Upper lobe of right lung (tissue), 1 donor: ENCODE data around the gene VPS51. TPM values are rescaled to one million over a fixed set of nuclear protein-coding genes. Genes with fewer than 3 reads are reported as not detected.

Experiments
- ATAC-seq: fragments of 200-7000 bp; cut with Tn5 transposase; one replicate; pipeline ENCODE4 v1.9.1; 2020; ENCODE audit warnings: mild to moderate bottlenecking, moderate library complexity
- DNase-seq: peaks from one replicate; pipeline ENCODE4 v3.0.0-alpha.2; 2020
- H3K27ac ChIP-seq: fragments of 200-600 bp; one replicate; pipeline ENCODE4 v1.8.0; 2022
- H3K27me3 ChIP-seq: fragments of 200-600 bp; one replicate; pipeline ENCODE4 v1.8.0; 2022; ENCODE audit warnings: mild to moderate bottlenecking
- H3K36me3 ChIP-seq: fragments of 200-600 bp; one replicate; pipeline ENCODE4 v1.8.0; 2022
- H3K4me1 ChIP-seq: fragments of 200-600 bp; one replicate; pipeline ENCODE4 v1.8.0; 2022
- H3K4me3 ChIP-seq: fragments of 200-600 bp; one replicate; pipeline ENCODE4 v1.8.0; 2022; ENCODE audit warnings: mild to moderate bottlenecking
- H3K9me3 ChIP-seq: fragments of 200-600 bp; one replicate; pipeline ENCODE4 v1.8.0; 2022
- CTCF ChIP-seq: fragments of 200-600 bp; IDR thresholded peaks from one replicate; pipeline ENCODE4 v1.8.0; 2022; ENCODE audit warnings: antibody characterized with exemption
- intact Hi-C: fragments of 100-400 bp; cut with DNase I; formaldehyde crosslinking; loops from one replicate; pipeline ENCODE4 v1.11.0; 2022
- long read RNA-seq: library from polyadenylated mRNA; unstranded; transcript quantifications from one replicate; pipeline ENCODE4 v2.0.0, GENCODE V29; 2021
- total RNA-seq: library from RNA; stranded (reverse); fragmentation: NEBNext Ultra II Directional; extraction: Animal tissue kit (Norgen Biotek cat#: 25700); gene quantifications from one replicate; pipeline ENCODE4 v1.2.1, GENCODE V29; 2021
- donor health status: DM: no; HTN: yes; CAD: no; lungs with severe emphysema.

Gene VPS51
- 101 TPM for total RNA-seq
- long read RNA-seq, transcript VPS51-201 (10 exons, 2,714 nt), result major isoform, 134 of 202 reads
- long read RNA-seq, partial matches to known transcripts, result 53 of 202 reads
- long read RNA-seq, other reads (novel, unspliced or antisense), result 15 of 202 reads

- Histone ChIP-seq H3K4me3 (peak within 1 kb of the TSS; percentile 90), H3K4me1 (peaks cover 8% of the 10 kb centered on the region), H3K27ac (peak within 1 kb of the TSS; percentile 94), H3K27me3 (no peaks in the 10 kb centered on the region), H3K36me3 (peaks cover 12% of the 10 kb centered on the region), H3K9me3 (no peaks in the 10 kb centered on the region)
- DNase-seq, result peak; percentile 94
- intact Hi-C loops, result no loop called here
- no peak for TF ChIP-seq CTCF
- peak; percentile 96 for ATAC-seq
Observed at GRCh38 chr11:65095974-65096806, at the start of gene VPS51. Gene VPS51, plus strand, starts transcription at chr11:65096214. Its CDS starts 37 bp downstream, at chr11:65096251.

DNA sequence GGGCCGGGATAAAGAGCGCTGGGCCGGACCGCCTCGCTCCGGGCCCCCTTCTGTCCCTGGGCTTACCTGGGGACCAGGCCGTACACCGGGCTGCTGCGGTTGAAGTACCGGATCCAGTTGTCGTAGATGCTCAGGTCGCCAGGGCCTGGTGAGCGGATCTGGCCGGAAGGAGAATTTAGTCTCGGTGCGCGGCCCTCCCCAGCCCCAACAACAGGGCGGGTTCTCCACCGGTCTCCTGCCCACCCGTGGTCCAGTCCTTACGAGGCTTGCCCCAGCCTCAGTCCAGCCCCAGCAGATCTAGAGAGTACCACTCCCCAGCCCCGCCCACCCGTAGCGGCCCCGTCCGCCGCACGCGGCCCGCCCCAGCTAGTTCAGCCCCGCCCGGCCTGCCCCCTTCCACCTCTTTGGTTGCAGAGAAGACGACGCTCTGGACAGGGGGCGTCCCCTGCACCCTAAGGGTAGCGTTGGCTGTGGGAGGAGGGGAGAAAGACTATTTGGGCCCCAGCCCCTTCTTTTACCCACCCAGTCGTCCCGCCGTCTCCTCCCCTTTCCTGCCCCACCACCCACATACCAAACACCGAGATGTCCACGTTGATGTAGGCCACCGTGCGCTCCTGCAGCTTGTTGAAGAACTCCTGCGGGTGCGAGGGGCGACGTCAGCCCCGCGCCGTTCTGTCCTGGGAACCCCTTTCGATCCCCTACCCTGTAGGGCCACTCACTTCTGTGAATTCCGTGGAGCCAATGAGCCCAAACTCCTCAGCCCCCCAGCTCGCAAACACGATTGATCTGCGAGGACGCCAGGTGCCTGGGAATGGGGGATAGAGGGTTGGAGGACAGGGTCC is 48.2 kb upstream of the VPS51 start:
- peaks cover 13% of the 10 kb centered on the region for H3K4me1 ChIP-seq
- no peak for TF ChIP-seq CTCF
- peak overlapping the region; percentile 17 for H3K27ac ChIP-seq
- no peaks in the 10 kb centered on the region for H3K27me3 ChIP-seq
- no peaks in the 10 kb centered on the region for H3K9me3 ChIP-seq
- intact Hi-C loops, result no loop called here
- peak; percentile 15 for ATAC-seq
- peaks cover 14% of the 10 kb centered on the region for H3K36me3 ChIP-seq
- DNase-seq, result no peak
- H3K4me3 ChIP-seq, result peak overlapping the region; percentile 57

GRCh38 chr11:65051398-65051858 is 44.6 kb upstream of the VPS51 start:
- intact Hi-C loops, result no loop called here
- Histone ChIP-seq H3K27me3 (no peaks in the 10 kb centered on the region), H3K36me3 (no peaks in the 10 kb centered on the region), H3K27ac (no peak overlapping the region), H3K4me1 (no peaks in the 10 kb centered on the region), H3K4me3 (no peak overlapping the region), H3K9me3 (no peaks in the 10 kb centered on the region)
- ATAC-seq, result no peak
- no peak for TF ChIP-seq CTCF
- no peak for DNase-seq

DNA sequence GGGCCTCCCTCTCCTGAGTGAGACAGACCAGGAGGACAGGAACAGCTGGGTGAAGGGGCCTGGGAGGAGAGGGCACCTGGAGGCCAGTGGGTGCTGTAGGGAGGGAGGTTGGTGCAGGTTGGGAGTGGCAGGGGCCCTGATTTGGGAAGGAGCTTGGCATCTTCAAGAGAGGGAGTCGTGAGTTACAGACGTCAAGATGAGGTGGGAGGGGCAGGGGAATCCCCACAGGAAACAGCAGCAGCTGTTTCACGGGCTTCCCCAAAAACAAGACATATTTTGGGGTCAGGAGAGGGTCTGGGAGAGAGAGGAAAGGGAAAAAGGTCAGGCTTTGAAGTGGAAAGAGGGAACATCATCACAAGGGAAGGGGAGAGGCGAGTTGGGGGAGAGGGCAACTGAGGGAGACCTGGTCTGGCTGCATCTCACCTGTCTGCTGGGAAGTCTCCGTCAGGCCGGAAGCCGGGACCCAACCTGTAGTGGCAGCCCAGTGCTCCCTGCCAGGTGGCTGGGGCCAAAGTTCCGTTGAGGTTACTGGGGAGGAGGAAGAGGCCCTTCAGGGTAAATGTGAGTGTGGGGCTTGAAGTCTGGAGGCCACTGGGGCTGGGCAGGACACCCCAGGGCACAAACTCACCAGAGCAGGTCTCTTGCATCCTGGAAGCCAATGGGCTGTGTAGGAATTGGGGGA is 42.0 kb upstream of the VPS51 start:
- no peak for ATAC-seq
- no peaks in the 10 kb centered on the region for H3K27me3 ChIP-seq
- no peak for DNase-seq
- no peaks in the 10 kb centered on the region for H3K4me1 ChIP-seq
- H3K27ac ChIP-seq, result no peak overlapping the region
- intact Hi-C loops, result no loop called here
- no peak overlapping the region for H3K4me3 ChIP-seq
- no peak for TF ChIP-seq CTCF
- H3K36me3 ChIP-seq, result no peaks in the 10 kb centered on the region
- no peaks in the 10 kb centered on the region for H3K9me3 ChIP-seq

GRCh38 chr11:65055538-65055937 is 40.5 kb upstream of the VPS51 start:
- ATAC-seq, result no peak

More at GRCh38 chr11:65055538-65055937, 40.5 kb upstream of the VPS51 start:
- H3K27me3 ChIP-seq, result no peaks in the 10 kb centered on the region
- no peaks in the 10 kb centered on the region for H3K4me1 ChIP-seq
- TF ChIP-seq CTCF, result no peak
- no peaks in the 10 kb centered on the region for H3K36me3 ChIP-seq
- no peak overlapping the region for H3K4me3 ChIP-seq
- no peaks in the 10 kb centered on the region for H3K9me3 ChIP-seq
- no peak for DNase-seq
- no peak overlapping the region for H3K27ac ChIP-seq
- intact Hi-C loops, result no loop called here
